GM21515 (cell line): ENCODE measurements around the gene ASB14.

Source experiments
- ATAC-seq: cut with Tn5 transposase; IDR thresholded peaks from one replicate; pipeline ENCODE4 v1.9.1; 2021; ENCODE audit not compliant: unreplicated experiment

The ASB14 gene

GRCh38 chr3:57261929-57262328 lies 30.6 kb downstream of the ASB14 start:
- no peak for ATAC-seq

GRCh38 chr3:57261119-57261518 lies 31.4 kb downstream of the ASB14 start:
- no peak for ATAC-seq

- no peak for ATAC-seq
These were observed 34.8 kb downstream of the ASB14 start for GRCh38 chr3:57257678-57258077.

- ATAC-seq: no peak
These were observed 35.6 kb downstream of the ASB14 start for GRCh38 chr3:57256844-57257243.

- ATAC-seq: no peak
These were observed 40.1 kb downstream of the ASB14 start for GRCh38 chr3:57252404-57252803.

GRCh38 chr3:57244946-57245345 lies 47.5 kb downstream of the ASB14 start:
- no peak for ATAC-seq

- no peak for ATAC-seq
These were observed 57.6 kb downstream of the ASB14 start for GRCh38 chr3:57234613-57235575.

- no peak for ATAC-seq
These were observed 58.7 kb downstream of the ASB14 start for GRCh38 chr3:57233799-57234198.

- ATAC-seq: no peak
These were observed 62.5 kb downstream of the ASB14 start for GRCh38 chr3:57230006-57230405.

GRCh38 chr3:57227930-57228751 lies 64.3 kb downstream of the ASB14 start:
- no peak for ATAC-seq

GRCh38 chr3:57227204-57227929 lies 65.1 kb downstream of the ASB14 start, which contains the start of gene APPL1:
Gene APPL1 (plus strand): TSS chr3:57227729. CDS start chr3:57227884, 155 bp downstream.
- peak; percentile 92 for ATAC-seq

GRCh38 chr3:57226176-57226575 lies 66.3 kb downstream of the ASB14 start:
- no peak for ATAC-seq

- ATAC-seq: no peak
These were observed 67.6 kb downstream of the ASB14 start for GRCh38 chr3:57224856-57225255.

GRCh38 chr3:57221883-57222282 lies 70.6 kb downstream of the ASB14 start:
- ATAC-seq: no peak
